Peyer's patch (tissue), 4 donors: ENCODE measurements around the gene TMEM128.

Experiments
- CTCF ChIP-seq, 6 experiments: fragments of 450-650 bp in 4 of 6; fragments of 200-600 bp in 2 of 6; sonication (generic) in 1 of 6; IDR thresholded peaks; one replicate each; pipeline ENCODE4 v1.5.1; 2017 to 2019; ENCODE audit warnings: antibody characterized with exemption in 6 of 6, mild to moderate bottlenecking in 3 of 6, moderate library complexity in 1 of 6
- POLR2A ChIP-seq, 2 donors: fragments of 450-650 bp; IDR thresholded peaks; one replicate each; pipeline ENCODE4 v1.5.1; 2017; ENCODE audit warnings: antibody characterized with exemption in 2 of 2, mild to moderate bottlenecking in 2 of 2, moderate library complexity in 2 of 2

GRCh38 chr4:4245172-4245571 lies 2.9 kb downstream of the TMEM128 start:
- TF ChIP-seq CTCF (IDR thresholded peaks at IDR 0.05) (no peak), POLR2A (IDR thresholded peaks at IDR 0.05) (no peak)
